ENCODE results near the gene KATNB1.
"Not testable (repeated sequence)": the region's sequence is repeated elsewhere in the genome, so short reads cannot be mapped to it uniquely, and the experiment has no call there.

KATNB1 gene

GRCh38 chr16:57775661-57776469 is 40.3 kb downstream of the KATNB1 start:
- no peak for DNase-seq

- no peak for DNase-seq
Measured at GRCh38 chr16:57778658-57779057, 43.1 kb downstream of the KATNB1 start.

GRCh38 chr16:57779836-57780235 is 44.3 kb downstream of the KATNB1 start:
- not testable (repeated sequence) for DNase-seq

- no peak for DNase-seq
Measured at GRCh38 chr16:57781349-57781740, 45.8 kb downstream of the KATNB1 start.

GRCh38 chr16:57781741-57782606 is 46.4 kb downstream of the KATNB1 start:
- no peak for DNase-seq

GRCh38 chr16:57782607-57783055 is 47.1 kb downstream of the KATNB1 start:
- not testable (repeated sequence) for DNase-seq

GRCh38 chr16:57783116-57783515 is 47.5 kb downstream of the KATNB1 start:
- DNase-seq = no peak

GRCh38 chr16:57783883-57784282 is 48.3 kb downstream of the KATNB1 start:
- DNase-seq = no peak

GRCh38 chr16:57784334-57784733 is 48.8 kb downstream of the KATNB1 start:
- DNase-seq = no peak

GRCh38 chr16:57785385-57785784 is 49.8 kb downstream of the KATNB1 start:
- DNase-seq = no peak

GRCh38 chr16:57785924-57786323 is 50.4 kb downstream of the KATNB1 start:
- no peak for DNase-seq

- DNase-seq = no peak
Measured at GRCh38 chr16:57786632-57787518, 51.3 kb downstream of the KATNB1 start.

GRCh38 chr16:57787519-57787905 is 51.9 kb downstream of the KATNB1 start:
- DNase-seq = no peak

GRCh38 chr16:57788252-57788841 is 52.8 kb downstream of the KATNB1 start:
- DNase-seq = no peak

- no peak for DNase-seq
Measured at GRCh38 chr16:57788951-57789350, 53.4 kb downstream of the KATNB1 start.

GRCh38 chr16:57791195-57791892 is 55.8 kb downstream of the KATNB1 start:
- DNase-seq = no peak

- no peak for DNase-seq
Measured at GRCh38 chr16:57791893-57792461, 56.4 kb downstream of the KATNB1 start.

- DNase-seq = no peak
Measured at GRCh38 chr16:57794849-57795430, 59.4 kb downstream of the KATNB1 start.

GRCh38 chr16:57795431-57795878 is 59.9 kb downstream of the KATNB1 start:
- DNase-seq = peak; percentile 52

GRCh38 chr16:57796014-57796413 is 60.4 kb downstream of the KATNB1 start:
- DNase-seq = not testable (repeated sequence)

- no peak for DNase-seq
Measured at GRCh38 chr16:57797216-57797525, 61.6 kb downstream of the KATNB1 start.

All from fibroblast of skin of abdomen (primary cell).